Measurements from ENCODE around the gene ACTR3.

Gene ACTR3

GRCh38 chr2:113887009-113887792 lies 2.7 kb upstream of the ACTR3 start:
- Histone ChIP-seq H3K9me3 (no peaks in the 10 kb centered on the region), H3K27me3 (ENCODE audit: low read depth) (no peaks in the 10 kb centered on the region), H3K4me1 (peaks cover 18% of the 10 kb centered on the region), H3K36me3 (replicated peaks) (no peaks in the 10 kb centered on the region), H3K4me3 (no peak overlapping the region)
- DNase-seq (ENCODE audit: low spot score in 2 of 2): no peak
- in situ Hi-C loops (cut with MboI; ENCODE audit: low sequenced_read_pairs): no loop called here

DNA sequence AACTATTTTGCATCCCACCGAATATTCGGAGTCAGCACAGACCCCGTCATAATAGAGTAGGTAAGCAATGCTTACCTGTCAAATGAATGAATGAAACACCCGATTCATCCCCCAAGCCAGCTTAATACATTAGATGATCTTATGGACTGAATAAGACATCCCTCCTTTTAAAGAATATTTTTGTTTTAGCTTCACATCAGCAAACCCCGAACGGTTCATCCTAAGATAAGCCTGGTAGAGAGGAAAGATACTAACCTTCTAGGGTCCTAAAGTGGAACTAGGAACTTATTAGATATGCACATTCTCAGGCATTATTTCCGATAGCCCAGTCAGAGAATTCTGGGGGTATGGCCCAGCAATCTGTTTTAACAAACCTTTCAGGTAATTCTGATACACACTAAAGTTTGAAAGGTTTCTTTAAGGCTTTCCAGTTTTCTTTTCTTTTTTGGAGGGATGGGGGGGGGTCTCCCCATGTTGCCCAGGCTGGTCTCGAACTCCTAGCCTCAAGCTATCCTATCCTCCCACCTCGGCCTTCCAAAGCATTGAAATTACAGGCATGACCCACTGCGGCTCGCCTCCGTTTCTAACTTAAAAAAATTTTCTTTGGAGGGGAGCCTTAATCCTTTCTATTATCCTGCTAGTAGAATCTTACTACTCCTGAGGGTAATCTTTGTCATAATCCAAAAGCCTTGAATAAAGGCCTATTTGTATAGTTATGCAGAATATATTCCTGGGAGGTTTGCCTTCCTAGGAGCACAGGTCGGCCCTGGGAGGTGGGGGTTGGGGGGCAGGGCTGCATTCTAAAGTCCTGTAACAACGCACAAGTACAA lies 1.0 kb upstream of the ACTR3 start:
- peak; percentile 96 to 99 for DNase-seq (ENCODE audit: low spot score in 2 of 2)
- peak overlapping the region; percentile 68 for H3K4me3 ChIP-seq
- no peaks in the 10 kb centered on the region for H3K27me3 ChIP-seq (ENCODE audit: low read depth)
- no peaks in the 10 kb centered on the region for H3K36me3 ChIP-seq (replicated peaks)
- peaks cover 27% of the 10 kb centered on the region for H3K4me1 ChIP-seq
- no peaks in the 10 kb centered on the region for H3K9me3 ChIP-seq
- in situ Hi-C loops (cut with MboI; ENCODE audit: low sequenced_read_pairs): no loop called here

GRCh38 chr2:113890253-113891235 lies 655 bp downstream of the ACTR3 start:
- in situ Hi-C loops (cut with MboI; ENCODE audit: low sequenced_read_pairs): loop anchor here (10.0 kb wide), 1 partner anchor 136 kb away; the partner anchor contains the start of gene SLC35F5
- peaks cover 36% of the 10 kb centered on the region for H3K4me1 ChIP-seq
- peak; percentile 63 to 70 for DNase-seq (ENCODE audit: low spot score in 2 of 2)
- peak overlapping the region; percentile 68 for H3K4me3 ChIP-seq
- no peaks in the 10 kb centered on the region for H3K36me3 ChIP-seq (replicated peaks)
- no peaks in the 10 kb centered on the region for H3K27me3 ChIP-seq (ENCODE audit: low read depth)
- H3K9me3 ChIP-seq: no peaks in the 10 kb centered on the region

DNA sequence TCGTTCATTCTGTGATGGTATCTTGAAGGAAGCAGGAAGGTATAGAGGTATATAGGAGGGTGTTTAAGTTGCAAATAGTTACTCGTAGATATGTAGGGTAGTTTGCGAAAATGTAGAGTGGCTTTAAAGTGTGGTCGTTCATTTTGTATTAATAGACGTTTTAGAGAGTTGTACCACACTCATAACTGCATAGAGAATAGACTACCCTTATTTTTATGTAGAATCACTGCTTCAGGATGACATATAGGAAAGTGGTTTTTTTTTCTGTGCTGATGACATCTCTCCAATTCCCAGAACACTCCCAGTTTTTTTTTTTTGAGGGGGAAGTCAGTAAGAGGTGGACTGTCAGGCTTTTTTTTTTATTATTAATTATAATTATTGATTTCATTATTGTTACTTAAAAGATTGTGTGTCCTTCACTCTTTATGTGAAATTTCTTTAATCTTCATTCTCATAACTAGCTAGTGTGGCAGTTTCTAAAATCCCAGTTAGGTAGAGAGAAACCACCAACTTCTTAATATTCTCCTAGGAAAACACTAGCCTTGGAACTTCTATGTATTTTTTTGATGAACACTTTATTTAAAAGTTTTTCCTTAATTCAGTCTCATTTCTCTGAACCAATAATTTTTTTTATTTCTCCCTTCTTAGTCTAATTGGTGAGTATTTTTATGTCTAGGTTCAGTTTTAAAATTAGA lies 1.5 kb downstream of the ACTR3 start:
- Histone ChIP-seq H3K4me1 (peaks cover 45% of the 10 kb centered on the region), H3K36me3 (replicated peaks) (no peaks in the 10 kb centered on the region), H3K4me3 (peak overlapping the region; percentile 68), H3K27me3 (ENCODE audit: low read depth) (no peaks in the 10 kb centered on the region), H3K9me3 (no peaks in the 10 kb centered on the region)
- in situ Hi-C loops (cut with MboI; ENCODE audit: low sequenced_read_pairs): loop anchor here (10.0 kb wide), 1 partner anchor 137 kb away; the partner anchor contains the start of gene SLC35F5
- DNase-seq (ENCODE audit: low spot score in 2 of 2): no peak

GRCh38 chr2:113892004-113892710 lies 2.3 kb downstream of the ACTR3 start:
- peaks cover 52% of the 10 kb centered on the region for H3K4me1 ChIP-seq
- H3K36me3 ChIP-seq (replicated peaks): no peaks in the 10 kb centered on the region
- H3K27me3 ChIP-seq (ENCODE audit: low read depth): no peaks in the 10 kb centered on the region
- peak overlapping the region; percentile 68 for H3K4me3 ChIP-seq
- no peaks in the 10 kb centered on the region for H3K9me3 ChIP-seq
- DNase-seq (ENCODE audit: low spot score in 2 of 2): peak in 1 of 2 experiments; percentile 23
- in situ Hi-C loops (cut with MboI; ENCODE audit: low sequenced_read_pairs): loop anchor here (10.0 kb wide), 1 partner anchor 137 kb away; the partner anchor contains the start of gene SLC35F5

DNA sequence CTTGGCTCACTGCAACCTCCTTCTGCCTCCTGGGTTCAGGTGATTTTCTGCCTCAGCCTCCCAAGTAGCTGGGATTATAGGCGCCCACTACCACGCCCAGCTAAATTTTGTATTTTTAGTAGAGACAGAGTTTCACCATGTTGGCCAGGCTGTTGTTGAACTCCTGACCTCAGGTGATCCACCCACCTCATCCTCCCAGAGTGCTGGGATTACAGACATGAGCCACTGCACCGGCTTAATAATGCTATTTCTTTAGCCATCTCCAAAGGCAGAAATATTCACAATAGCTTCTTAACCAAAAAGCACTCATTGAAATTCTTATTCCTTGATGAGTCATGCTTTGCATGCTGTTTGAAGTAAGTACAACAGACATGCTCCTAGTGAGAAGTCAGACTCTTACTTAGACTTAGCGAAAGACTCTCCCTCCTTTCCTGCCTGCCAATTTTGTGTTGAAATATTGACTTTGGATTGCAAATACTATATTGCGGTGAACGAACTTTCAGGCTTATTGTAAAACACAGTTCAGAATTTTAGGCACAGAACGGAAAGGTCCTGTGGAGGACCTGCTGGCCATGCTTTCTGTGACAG lies 4.4 kb downstream of the ACTR3 start:
- no peaks in the 10 kb centered on the region for H3K27me3 ChIP-seq (ENCODE audit: low read depth)
- in situ Hi-C loops (cut with MboI; ENCODE audit: low sequenced_read_pairs): loop anchor here (10.0 kb wide), 1 partner anchor 139 kb away; the partner anchor contains the start of gene SLC35F5
- peaks cover 61% of the 10 kb centered on the region for H3K4me1 ChIP-seq
- H3K4me3 ChIP-seq: peak overlapping the region; percentile 10
- DNase-seq (ENCODE audit: low spot score in 2 of 2): peak; percentile 26 to 67
- no peaks in the 10 kb centered on the region for H3K9me3 ChIP-seq
- H3K36me3 ChIP-seq (replicated peaks): no peaks in the 10 kb centered on the region

GRCh38 chr2:113895301-113895700 lies 5.4 kb downstream of the ACTR3 start:
- peaks cover 64% of the 10 kb centered on the region for H3K4me1 ChIP-seq
- H3K4me3 ChIP-seq: no peak overlapping the region
- in situ Hi-C loops (cut with MboI; ENCODE audit: low sequenced_read_pairs): loop anchor here (10.0 kb wide), 1 partner anchor 140 kb away; the partner anchor contains the start of gene SLC35F5
- H3K36me3 ChIP-seq (replicated peaks): no peaks in the 10 kb centered on the region
- H3K9me3 ChIP-seq: no peaks in the 10 kb centered on the region
- no peaks in the 10 kb centered on the region for H3K27me3 ChIP-seq (ENCODE audit: low read depth)
- DNase-seq (ENCODE audit: low spot score in 2 of 2): no peak

- in situ Hi-C loops (cut with MboI; ENCODE audit: low sequenced_read_pairs): loop anchor here (10.0 kb wide), 1 partner anchor 141 kb away; the partner anchor contains the start of gene SLC35F5
- H3K4me3 ChIP-seq: no peak overlapping the region
- no peaks in the 10 kb centered on the region for H3K9me3 ChIP-seq
- H3K4me1 ChIP-seq: peaks cover 64% of the 10 kb centered on the region
- H3K36me3 ChIP-seq (replicated peaks): no peaks in the 10 kb centered on the region
- no peaks in the 10 kb centered on the region for H3K27me3 ChIP-seq (ENCODE audit: low read depth)
- DNase-seq (ENCODE audit: low spot score in 2 of 2): no peak
Observed at GRCh38 chr2:113895819-113896563, 6.1 kb downstream of the ACTR3 start.

- no peaks in the 10 kb centered on the region for H3K36me3 ChIP-seq (replicated peaks)
Observed at GRCh38 chr2:113896791-113897190, 6.9 kb downstream of the ACTR3 start.

GRCh38 chr2:113898081-113898480 lies 8.2 kb downstream of the ACTR3 start:
- in situ Hi-C loops (cut with MboI; ENCODE audit: low sequenced_read_pairs): loop anchor here (10.0 kb wide), 1 partner anchor 143 kb away; the partner anchor contains the start of gene SLC35F5
- peaks cover 71% of the 10 kb centered on the region for H3K4me1 ChIP-seq
- H3K36me3 ChIP-seq (replicated peaks): no peaks in the 10 kb centered on the region
- DNase-seq (ENCODE audit: low spot score in 2 of 2): no peak
- no peaks in the 10 kb centered on the region for H3K27me3 ChIP-seq (ENCODE audit: low read depth)
- no peak overlapping the region for H3K4me3 ChIP-seq
- no peaks in the 10 kb centered on the region for H3K9me3 ChIP-seq

More at GRCh38 chr2:113896791-113897190, 6.9 kb downstream of the ACTR3 start:
- Histone ChIP-seq H3K4me1 (peaks cover 69% of the 10 kb centered on the region), H3K9me3 (no peaks in the 10 kb centered on the region), H3K4me3 (no peak overlapping the region), H3K27me3 (ENCODE audit: low read depth) (no peaks in the 10 kb centered on the region)
- in situ Hi-C loops (cut with MboI; ENCODE audit: low sequenced_read_pairs): loop anchor here (10.0 kb wide), 1 partner anchor 142 kb away; the partner anchor contains the start of gene SLC35F5
- no peak for DNase-seq (ENCODE audit: low spot score in 2 of 2)

DNA sequence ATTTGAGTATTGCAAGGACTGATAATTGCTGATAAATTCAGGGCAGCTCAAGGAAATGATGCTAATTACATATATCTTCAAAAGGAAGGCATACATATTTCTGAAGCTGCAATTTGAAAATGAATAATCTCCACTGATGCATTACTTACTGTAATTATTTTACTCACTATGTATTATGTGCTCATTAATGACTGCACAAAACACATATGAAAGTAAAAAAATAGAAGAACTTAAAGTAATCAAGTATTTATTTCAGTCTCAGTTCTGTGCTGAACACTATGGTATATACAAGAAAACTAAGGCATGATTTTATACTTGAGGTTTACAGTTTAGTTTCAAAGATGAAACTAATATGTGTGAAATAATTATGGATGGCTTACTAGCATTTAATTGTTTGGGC lies 9.3 kb downstream of the ACTR3 start:
- no peak for DNase-seq (ENCODE audit: low spot score in 2 of 2)
- Histone ChIP-seq H3K36me3 (replicated peaks) (no peaks in the 10 kb centered on the region), H3K4me1 (peaks cover 70% of the 10 kb centered on the region), H3K27me3 (ENCODE audit: low read depth) (no peaks in the 10 kb centered on the region), H3K4me3 (no peak overlapping the region), H3K9me3 (no peaks in the 10 kb centered on the region)
- in situ Hi-C loops (cut with MboI; ENCODE audit: low sequenced_read_pairs): loop anchor here (10.0 kb wide), 1 partner anchor 144 kb away; the partner anchor contains the start of gene SLC35F5

All from HAP-1 (cell line).